Stomach (tissue), 9 donors: ENCODE results near the gene RTN3. TPM values are rescaled to one million over a fixed set of nuclear protein-coding genes. Genes with fewer than 3 reads are reported as not detected.

Experiments
- DNase-seq, 2 donors: peaks; one replicate each; pipeline versions ENCODE4 v3.0.0 to v3.0.0-alpha.2; 2013 to 2019
- H3K27ac ChIP-seq, 5 donors: fragments of 200-600 bp in 4 of 5; sonication (generic) in 4 of 5; one replicate each; pipeline ENCODE4 v1.5.1; 2013 to 2019; ENCODE audit warnings: mild to moderate bottlenecking in 1 of 5, moderate library complexity in 1 of 5
- H3K27me3 ChIP-seq, 3 donors: fragments of 200-600 bp; sonication (generic); one replicate each; pipeline ENCODE4 v1.5.1; 2017 to 2019; ENCODE audit warnings: mixed run types in 1 of 3
- H3K36me3 ChIP-seq, 4 donors: fragments of 200-600 bp; sonication (generic); 1 replicate in 3 of 4; 2 replicates in 1 of 4; pipeline ENCODE4 v1.5.1; 2016 to 2019
- H3K4me1 ChIP-seq, 4 donors: fragments of 200-600 bp; sonication (generic); one replicate each; pipeline ENCODE4 v1.5.1; 2016 to 2019
- H3K4me3 ChIP-seq, 4 donors: fragments of 200-600 bp; sonication (generic) in 3 of 4; one replicate each; pipeline ENCODE4 v1.5.1; 2016 to 2019; ENCODE audit warnings: mild to moderate bottlenecking in 1 of 4
- H3K9me3 ChIP-seq, 4 donors: fragments of 200-600 bp; sonication (generic); one replicate each; pipeline ENCODE4 v1.5.1; 2016 to 2019
- EP300 ChIP-seq: sonication (generic); formaldehyde crosslinking; IDR thresholded peaks from one replicate; pipeline ENCODE4 v1.6.1; 2017; ENCODE audit warnings: antibody characterized with exemption
- POLR2A ChIP-seq, 4 donors: fragments of 450-650 bp; IDR thresholded peaks; one replicate each; pipeline ENCODE4 v1.6.1; 2016; ENCODE audit warnings: antibody characterized with exemption in 4 of 4, control low read depth in 2 of 4, mild to moderate bottlenecking in 1 of 4, moderate library complexity in 1 of 4
- POLR2AphosphoS5 ChIP-seq, 3 donors: sonication (generic); formaldehyde crosslinking; IDR thresholded peaks; one replicate each; pipeline ENCODE4 v1.6.1; 2016; ENCODE audit warnings: antibody characterized with exemption in 3 of 3
- WGBS, 5 donors: extraction: QIAGEN DNeasy Blood & Tissue Kit in 3 of 5; methylation state at CpG; one replicate each; pipeline versions ENCODE4 v1.1.5 to v1.1.7; 2013 to 2018; 5-methylcytosine and 5-hydroxymethylcytosine counted together
- intact Hi-C: fragments of 100-400 bp; cut with DNase I; formaldehyde crosslinking; loops from one replicate; pipeline ENCODE4 v1.15.1; 2023; ENCODE audit warnings: low total_unique reads
- polyA plus RNA-seq, 3 donors: library from polyadenylated mRNA; stranded (reverse); fragments of 200-250 nt; gene quantifications; one replicate each; pipeline ENCODE4 v1.2.3, GENCODE V29; 2013
- total RNA-seq, 5 donors: library from RNA; depleted of rRNA; stranded (reverse); fragments of >200 nt; gene quantifications; one replicate each; pipeline versions ENCODE4 v1.1.0 to v1.2.3, GENCODE V29; 2014 to 2016
- TF ChIP-seq, protein P1 (sequence below), 7 experiments: fragments of 450-650 bp in 4 of 7; fragments of 200-600 bp in 3 of 7; sonication (generic) in 3 of 7; IDR thresholded peaks; one replicate each; pipeline ENCODE4 v1.5.1; 2016 to 2019; ENCODE audit warnings: antibody characterized with exemption in 7 of 7, control low read depth in 2 of 7, mild to moderate bottlenecking in 1 of 7
- donor health status: healthy with polysubstance abuse.
- donor health status: Bipolar disorder and iron deficiency.
- donor health status: healthy.

Gene RTN3
- total and polyA plus RNA-seq, 8 donors, result 22.2 to 83.8 (median 30.3) TPM

DNA sequence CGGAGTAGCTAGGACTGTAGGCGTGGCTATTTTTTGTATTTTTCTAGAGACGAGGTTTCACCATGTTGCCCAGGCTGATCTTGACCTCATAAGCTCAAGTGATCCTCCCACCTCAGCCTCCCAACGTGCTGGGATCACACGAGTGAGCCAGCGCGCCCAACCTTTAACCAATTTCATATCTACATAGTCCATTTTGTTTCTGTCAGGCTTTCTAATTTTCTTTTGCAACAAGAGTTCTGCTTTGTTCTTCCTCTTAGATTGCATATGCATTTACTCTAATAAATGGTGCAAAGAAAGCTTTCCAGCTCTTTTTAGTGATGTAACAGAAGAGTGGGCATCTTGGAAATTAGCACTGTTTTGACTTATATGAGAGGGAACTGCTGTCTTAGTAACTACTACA, 13.3 kb downstream of the RTN3 start:
- H3K9me3 ChIP-seq, result no peaks in the 10 kb centered on the region
- no peak overlapping the region for H3K27ac ChIP-seq
- TF ChIP-seq POLR2AphosphoS5 (IDR thresholded peaks at IDR 0.05) (no peak), POLR2A (IDR thresholded peaks at IDR 0.05) (no peak), EP300 (no peak)
- TF ChIP-seq, protein P1, sequence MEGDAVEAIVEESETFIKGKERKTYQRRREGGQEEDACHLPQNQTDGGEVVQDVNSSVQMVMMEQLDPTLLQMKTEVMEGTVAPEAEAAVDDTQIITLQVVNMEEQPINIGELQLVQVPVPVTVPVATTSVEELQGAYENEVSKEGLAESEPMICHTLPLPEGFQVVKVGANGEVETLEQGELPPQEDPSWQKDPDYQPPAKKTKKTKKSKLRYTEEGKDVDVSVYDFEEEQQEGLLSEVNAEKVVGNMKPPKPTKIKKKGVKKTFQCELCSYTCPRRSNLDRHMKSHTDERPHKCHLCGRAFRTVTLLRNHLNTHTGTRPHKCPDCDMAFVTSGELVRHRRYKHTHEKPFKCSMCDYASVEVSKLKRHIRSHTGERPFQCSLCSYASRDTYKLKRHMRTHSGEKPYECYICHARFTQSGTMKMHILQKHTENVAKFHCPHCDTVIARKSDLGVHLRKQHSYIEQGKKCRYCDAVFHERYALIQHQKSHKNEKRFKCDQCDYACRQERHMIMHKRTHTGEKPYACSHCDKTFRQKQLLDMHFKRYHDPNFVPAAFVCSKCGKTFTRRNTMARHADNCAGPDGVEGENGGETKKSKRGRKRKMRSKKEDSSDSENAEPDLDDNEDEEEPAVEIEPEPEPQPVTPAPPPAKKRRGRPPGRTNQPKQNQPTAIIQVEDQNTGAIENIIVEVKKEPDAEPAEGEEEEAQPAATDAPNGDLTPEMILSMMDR (IDR thresholded peaks at IDR 0.05), result no peak
- 89 to 98% (median 94%) methylated on average over 7 of the region's 7 CpGs for WGBS, 5 donors
- H3K27me3 ChIP-seq, result no peaks in the 10 kb centered on the region
- intact Hi-C loops, result no loop called here
- H3K4me3 ChIP-seq, result no peak overlapping the region
- peaks cover 0 to 6% (median 0%) of the 10 kb centered on the region in 4 donors for H3K36me3 ChIP-seq
- peaks cover 0 to 33% (median 20%) of the 10 kb centered on the region in 4 donors for H3K4me1 ChIP-seq
- no peak for DNase-seq

DNA sequence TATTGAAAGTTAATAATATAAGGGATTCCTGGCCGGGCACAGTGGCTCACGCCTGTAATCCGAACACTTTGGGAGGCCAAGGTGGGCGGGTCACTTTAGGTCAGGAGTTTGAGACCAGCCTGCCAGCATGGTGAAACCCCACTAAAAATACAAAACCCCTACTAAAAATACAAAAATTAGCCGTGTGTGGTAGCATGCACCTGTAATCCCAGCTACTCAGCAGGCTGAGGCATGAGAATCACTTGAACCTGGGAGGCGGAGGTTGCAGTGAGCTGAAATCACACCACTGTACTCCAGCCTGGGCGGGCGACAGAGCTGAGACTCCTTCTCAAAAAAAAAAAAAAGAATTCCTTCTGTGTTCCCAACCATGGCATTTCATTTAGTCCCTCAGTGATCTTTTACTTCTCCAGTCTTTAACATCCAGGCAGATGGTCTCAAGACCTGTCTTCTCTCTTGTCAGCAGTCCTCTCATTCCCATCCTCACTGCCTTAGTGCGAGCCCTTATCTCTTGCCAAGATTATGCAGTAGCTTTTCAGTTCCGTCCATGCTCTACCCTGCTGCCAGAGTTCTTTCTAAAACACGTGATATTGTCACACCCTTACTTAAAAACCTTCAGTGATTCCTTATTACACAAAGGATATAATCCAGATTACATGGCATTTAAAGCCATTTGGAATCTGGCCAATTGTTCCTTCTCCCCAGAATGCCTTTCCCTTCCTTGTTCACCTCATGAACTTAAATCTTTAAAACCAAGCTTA, 17.9 kb downstream of the RTN3 start:
- Histone ChIP-seq H3K27ac (peak overlapping the region in 3 of 5 donors; percentile 43 to 46 (median 45)), H3K27me3 (no peaks in the 10 kb centered on the region), H3K4me3 (peak overlapping the region in 1 of 4 donors; percentile 2), H3K36me3 (peaks cover 0 to 6% (median 0%) of the 10 kb centered on the region in 4 donors), H3K4me1 (peaks cover 0 to 25% (median 20%) of the 10 kb centered on the region in 4 donors), H3K9me3 (no peaks in the 10 kb centered on the region)
- 48 to 57% (median 54%) methylated on average over 11 of the region's 11 CpGs for WGBS, 5 donors
- intact Hi-C loops, result no loop called here
- TF ChIP-seq POLR2A (IDR thresholded peaks at IDR 0.05), result no peak
- peak in 1 of 3 donors; percentile 10 for TF ChIP-seq POLR2AphosphoS5 (IDR thresholded peaks at IDR 0.05)
- TF ChIP-seq EP300, result no peak
- DNase-seq, result peak in 1 of 2 donors; percentile 49

GRCh38 chr11:63699896-63700295, 18.6 kb downstream of the RTN3 start:
- WGBS, 5 donors, result 35 to 58% (median 45%) methylated on average over 1 of the region's 1 CpG
- TF ChIP-seq EP300 (no peak), POLR2AphosphoS5 (IDR thresholded peaks at IDR 0.05) (no peak), POLR2A (IDR thresholded peaks at IDR 0.05) (no peak)
- TF ChIP-seq, protein P1 (IDR thresholded peaks at IDR 0.05), result no peak
- no peaks in the 10 kb centered on the region for H3K36me3 ChIP-seq
- H3K4me1 ChIP-seq, result peaks cover 0 to 25% (median 20%) of the 10 kb centered on the region in 4 donors
- intact Hi-C loops, result no loop called here
- peak overlapping the region in 3 of 5 donors; percentile 43 to 46 (median 45) for H3K27ac ChIP-seq
- H3K4me3 ChIP-seq, result no peak overlapping the region
- no peaks in the 10 kb centered on the region for H3K27me3 ChIP-seq
- DNase-seq, result no peak
- H3K9me3 ChIP-seq, result no peaks in the 10 kb centered on the region

DNA sequence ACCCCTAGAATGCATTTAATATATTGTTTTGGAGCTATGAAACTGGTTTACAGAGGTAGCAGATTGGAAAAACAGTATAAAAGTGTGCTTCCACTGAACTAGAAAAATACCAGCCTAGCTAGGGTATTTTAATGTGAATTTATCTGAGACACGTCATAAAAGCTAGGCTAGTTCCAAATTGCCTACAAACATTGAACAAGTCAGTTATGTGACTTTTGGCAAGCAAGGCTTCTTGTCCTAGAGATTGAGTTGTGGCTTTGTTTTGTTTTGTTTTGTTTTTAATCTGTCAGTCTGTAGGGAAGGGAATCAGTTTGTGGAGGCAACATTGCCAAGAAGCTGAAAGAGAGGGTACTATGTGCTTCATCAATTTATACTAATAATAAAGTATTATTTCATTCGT, 24.2 kb downstream of the RTN3 start:
- intact Hi-C loops, result no loop called here
- 38 to 55% (median 47%) methylated on average over 2 of the region's 2 CpGs for WGBS, 5 donors
- DNase-seq, result no peak
- no peaks in the 10 kb centered on the region for H3K9me3 ChIP-seq
- no peak overlapping the region for H3K4me3 ChIP-seq
- peaks cover 0 to 23% (median 8%) of the 10 kb centered on the region in 4 donors for H3K4me1 ChIP-seq
- TF ChIP-seq POLR2AphosphoS5 (IDR thresholded peaks at IDR 0.05) (no peak), EP300 (no peak), POLR2A (IDR thresholded peaks at IDR 0.05) (no peak)
- TF ChIP-seq, protein P1 (IDR thresholded peaks at IDR 0.05), result no peak
- no peak overlapping the region for H3K27ac ChIP-seq
- H3K36me3 ChIP-seq, result no peaks in the 10 kb centered on the region
- no peaks in the 10 kb centered on the region for H3K27me3 ChIP-seq

DNA sequence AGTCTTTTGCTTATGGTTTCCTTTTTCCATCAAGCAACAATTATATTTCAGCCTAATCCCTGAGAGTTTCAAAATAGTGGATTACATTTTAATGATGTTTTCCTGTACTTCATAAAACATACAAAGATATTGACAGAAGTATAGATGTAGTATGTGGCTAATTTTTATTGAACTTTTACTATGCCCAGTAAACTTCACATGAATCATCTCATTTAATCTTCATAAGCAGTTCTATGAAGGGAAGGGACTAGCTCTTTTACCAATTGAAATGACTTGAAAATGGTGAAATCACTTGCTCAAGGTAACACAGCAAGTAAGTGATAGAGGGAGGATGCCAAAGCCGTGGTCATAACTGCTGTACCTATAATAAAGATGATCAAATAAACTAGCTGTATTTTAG, 27.5 kb downstream of the RTN3 start:
- DNase-seq, result no peak
- H3K4me3 ChIP-seq, result no peak overlapping the region
- intact Hi-C loops, result no loop called here
- no peaks in the 10 kb centered on the region for H3K27me3 ChIP-seq
- no peaks in the 10 kb centered on the region for H3K9me3 ChIP-seq
- peaks cover 0 to 23% (median 6%) of the 10 kb centered on the region in 4 donors for H3K4me1 ChIP-seq
- no peaks in the 10 kb centered on the region for H3K36me3 ChIP-seq
- no peak overlapping the region for H3K27ac ChIP-seq
- WGBS, 5 donors, result 94 to 100% (median 94%) methylated on average over 1 of the region's 1 CpG
- no peak for TF ChIP-seq EP300
- TF ChIP-seq, protein P1 (IDR thresholded peaks at IDR 0.05), result no peak
- no peak for TF ChIP-seq POLR2A (IDR thresholded peaks at IDR 0.05)
- no peak for TF ChIP-seq POLR2AphosphoS5 (IDR thresholded peaks at IDR 0.05)
